Measurements from ENCODE around the gene CGB8. TPM values are rescaled to one million over a fixed set of nuclear protein-coding genes. Genes with fewer than 3 reads are reported as not detected.

CGB8 gene
- total and polyA plus RNA-seq, 10 donors: not detected

DNA sequence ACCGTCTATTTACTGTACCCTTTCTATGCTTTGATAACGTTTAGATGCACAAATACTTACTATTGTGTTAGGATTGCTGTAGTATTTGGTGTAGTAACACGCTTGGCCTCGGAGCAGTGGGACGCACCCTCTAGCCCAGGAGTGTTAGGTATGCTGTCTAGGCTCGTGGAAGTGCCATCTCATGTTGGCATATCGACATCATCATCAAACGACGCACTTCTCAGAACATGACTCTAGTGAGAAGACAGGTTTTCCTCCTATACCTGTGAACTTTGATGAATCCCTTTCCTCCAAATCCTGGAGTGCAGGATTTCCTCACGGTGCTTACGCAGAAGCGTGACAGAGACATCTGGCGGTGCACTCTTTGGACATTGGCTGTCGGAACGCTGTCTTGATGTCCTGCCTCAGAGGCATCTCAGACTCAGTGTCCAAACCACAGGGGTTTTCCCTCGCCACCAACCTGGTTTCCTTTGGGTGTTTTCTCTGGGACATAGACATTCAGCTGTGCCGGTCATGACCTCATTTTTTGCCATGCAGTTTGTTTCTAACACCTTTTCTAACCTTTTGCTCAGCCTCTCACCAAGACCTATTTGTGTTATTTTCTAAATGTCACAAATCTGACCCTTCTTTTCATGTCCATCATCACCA, 42.6 kb upstream of the CGB8 start:
- DNase-seq: no peak
- Histone ChIP-seq H3K27ac (no peak overlapping the region), H3K4me1 (peaks cover 13 to 67% (median 33%) of the 10 kb centered on the region in 6 donors), H3K27me3 (replicated peaks in 1 of 7) (no peaks in the 10 kb centered on the region), H3K36me3 (peaks cover 15 to 100% (median 87%) of the 10 kb centered on the region in 6 donors), H3K4me3 (no peak overlapping the region), H3K9me3 (no peaks in the 10 kb centered on the region)
- intact Hi-C loops (cut with DNase I; ENCODE audit: low total_unique reads): loop anchor here (10.0 kb wide), 1 partner anchor 53 kb away; no protein-coding TSS in a partner anchor
- TF ChIP-seq POLR2A (IDR thresholded peaks at IDR 0.05): no peak
- TF ChIP-seq, protein P1, sequence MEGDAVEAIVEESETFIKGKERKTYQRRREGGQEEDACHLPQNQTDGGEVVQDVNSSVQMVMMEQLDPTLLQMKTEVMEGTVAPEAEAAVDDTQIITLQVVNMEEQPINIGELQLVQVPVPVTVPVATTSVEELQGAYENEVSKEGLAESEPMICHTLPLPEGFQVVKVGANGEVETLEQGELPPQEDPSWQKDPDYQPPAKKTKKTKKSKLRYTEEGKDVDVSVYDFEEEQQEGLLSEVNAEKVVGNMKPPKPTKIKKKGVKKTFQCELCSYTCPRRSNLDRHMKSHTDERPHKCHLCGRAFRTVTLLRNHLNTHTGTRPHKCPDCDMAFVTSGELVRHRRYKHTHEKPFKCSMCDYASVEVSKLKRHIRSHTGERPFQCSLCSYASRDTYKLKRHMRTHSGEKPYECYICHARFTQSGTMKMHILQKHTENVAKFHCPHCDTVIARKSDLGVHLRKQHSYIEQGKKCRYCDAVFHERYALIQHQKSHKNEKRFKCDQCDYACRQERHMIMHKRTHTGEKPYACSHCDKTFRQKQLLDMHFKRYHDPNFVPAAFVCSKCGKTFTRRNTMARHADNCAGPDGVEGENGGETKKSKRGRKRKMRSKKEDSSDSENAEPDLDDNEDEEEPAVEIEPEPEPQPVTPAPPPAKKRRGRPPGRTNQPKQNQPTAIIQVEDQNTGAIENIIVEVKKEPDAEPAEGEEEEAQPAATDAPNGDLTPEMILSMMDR (IDR thresholded peaks at IDR 0.05 in 8 of 11, conservative IDR thresholded peaks at IDR 0.05 in 3 of 11): no peak
- WGBS, 5 donors: 84 to 92% (median 91%) methylated on average over 17 of the region's 17 CpGs

GRCh38 chr19:49086296-49086695, 37.4 kb upstream of the CGB8 start:
- Histone ChIP-seq H3K9me3 (no peaks in the 10 kb centered on the region), H3K27me3 (replicated peaks in 1 of 7) (no peaks in the 10 kb centered on the region), H3K4me1 (peaks cover 21 to 60% (median 41%) of the 10 kb centered on the region in 6 donors), H3K4me3 (peak overlapping the region; percentile 75 to 99 (median 95)), H3K36me3 (peaks cover 2 to 50% (median 35%) of the 10 kb centered on the region in 6 donors), H3K27ac (peak overlapping the region in 5 of 8 donors; percentile 89 to 96 (median 93))
- no peak for DNase-seq
- TF ChIP-seq POLR2AphosphoS5 (IDR thresholded peaks at IDR 0.05): no peak
- TF ChIP-seq, protein P1 (IDR thresholded peaks at IDR 0.05 in 8 of 11, conservative IDR thresholded peaks at IDR 0.05 in 3 of 11): no peak
- TF ChIP-seq POLR2A (IDR thresholded peaks at IDR 0.05): no peak
- intact Hi-C loops (cut with DNase I; ENCODE audit: low total_unique reads): no loop called here
- 47 to 57% (median 55%) methylated on average over 11 of the region's 11 CpGs for WGBS, 5 donors

DNA sequence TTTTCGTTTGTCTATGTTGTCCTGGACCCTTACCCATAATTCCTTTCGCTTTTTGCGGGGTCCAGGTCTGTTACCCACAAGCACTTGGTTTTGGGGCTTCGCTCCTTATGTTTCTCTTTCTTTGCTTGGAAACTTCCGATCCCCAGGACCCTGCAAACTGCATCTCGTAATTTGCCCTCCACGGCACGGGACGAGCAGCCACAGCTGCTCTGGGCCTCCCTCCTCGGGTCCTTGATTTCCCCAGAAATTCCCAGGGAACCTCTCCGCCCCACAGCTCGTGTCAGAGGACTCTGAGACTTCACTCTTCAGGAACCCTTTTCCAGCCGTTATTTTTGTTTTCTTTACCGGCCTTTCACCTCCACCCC, 36.9 kb upstream of the CGB8 start:
- H3K27me3 ChIP-seq (replicated peaks in 1 of 7): no peaks in the 10 kb centered on the region
- DNase-seq: no peak
- H3K9me3 ChIP-seq: no peaks in the 10 kb centered on the region
- peaks cover 2 to 46% (median 31%) of the 10 kb centered on the region in 6 donors for H3K36me3 ChIP-seq
- H3K4me3 ChIP-seq: peak overlapping the region; percentile 75 to 99 (median 95)
- peak overlapping the region; percentile 86 to 96 (median 92) for H3K27ac ChIP-seq
- intact Hi-C loops (cut with DNase I; ENCODE audit: low total_unique reads): no loop called here
- 1 to 2% (median 1%) methylated on average over 14 of the region's 14 CpGs for WGBS, 5 donors
- peaks cover 21 to 58% (median 41%) of the 10 kb centered on the region in 6 donors for H3K4me1 ChIP-seq
- TF ChIP-seq, protein P1 (IDR thresholded peaks at IDR 0.05 in 8 of 11, conservative IDR thresholded peaks at IDR 0.05 in 3 of 11): no peak
- TF ChIP-seq POLR2A (IDR thresholded peaks at IDR 0.05) (no peak), POLR2AphosphoS5 (IDR thresholded peaks at IDR 0.05) (no peak)

- WGBS, 5 donors: 0 to 1% (median 0%) methylated on average over 69 to 89 of the region's 89 CpGs
- intact Hi-C loops (cut with DNase I; ENCODE audit: low total_unique reads): no loop called here
- TF ChIP-seq POLR2AphosphoS5 (IDR thresholded peaks at IDR 0.05): peak; percentile 97 to 98 (median 97)
- TF ChIP-seq, protein P1 (IDR thresholded peaks at IDR 0.05 in 8 of 11, conservative IDR thresholded peaks at IDR 0.05 in 3 of 11): peak in 6 of 11 experiments; percentile 3 to 62 (median 32)
- TF ChIP-seq POLR2A (IDR thresholded peaks at IDR 0.05): peak; percentile 54 to 87 (median 72)
Observed at GRCh38 chr19:49085020-49085867, 36.3 kb upstream of the CGB8 start, which contains the start of gene SNRNP70. TSS of gene SNRNP70 (plus strand) at chr19:49085451. CDS start at chr19:49086415, 964 bp downstream.

More at GRCh38 chr19:49085020-49085867, 36.3 kb upstream of the CGB8 start, which contains the start of gene SNRNP70:
- no peaks in the 10 kb centered on the region for H3K27me3 ChIP-seq (replicated peaks in 1 of 7)
- no peaks in the 10 kb centered on the region for H3K9me3 ChIP-seq
- H3K4me1 ChIP-seq: peaks cover 21 to 52% (median 41%) of the 10 kb centered on the region in 6 donors
- peak within 1 kb of the TSS; percentile 75 to 99 (median 95) for H3K4me3 ChIP-seq
- peaks cover 0 to 40% (median 24%) of the 10 kb centered on the region in 6 donors for H3K36me3 ChIP-seq
- peak within 1 kb of the TSS; percentile 86 to 96 (median 92) for H3K27ac ChIP-seq
- peak; percentile 100 for DNase-seq

Data from spleen (tissue), 11 donors.